GM18873 (cell line): ENCODE results near the gene KCTD1.

Experiments
- ATAC-seq: cut with Tn5 transposase; IDR thresholded peaks from one replicate; pipeline ENCODE4 v1.9.1; 2021; ENCODE audit warnings: mild to moderate bottlenecking, moderate library complexity, moderate number of reproducible peaks; ENCODE audit not compliant: unreplicated experiment, low FRiP score

Gene KCTD1

GRCh38 chr18:26406854-26407517 lies 141.4 kb downstream of the KCTD1 start:
- no peak for ATAC-seq

- ATAC-seq, result no peak
These were observed 142.0 kb downstream of the KCTD1 start for GRCh38 chr18:26406324-26406723.

- peak; percentile 80 for ATAC-seq
These were observed 143.1 kb downstream of the KCTD1 start for GRCh38 chr18:26405190-26405801.
